ENCODE results near the gene GJB2.
"Not testable (repeated sequence)": the region's sequence is repeated elsewhere in the genome, so short reads cannot be mapped to it uniquely, and the experiment has no call there.

GJB2 gene

GRCh38 chr13:20165417-20166257 lies 27.1 kb downstream of the GJB2 start:
- no peak for DNase-seq (ENCODE audit: low read depth, low spot score)

GRCh38 chr13:20161951-20162300 lies 30.8 kb downstream of the GJB2 start:
- no peak for DNase-seq (ENCODE audit: low read depth, low spot score)

- DNase-seq (ENCODE audit: low read depth, low spot score), result peak; percentile 39
Observed at GRCh38 chr13:20161275-20161950, 31.3 kb downstream of the GJB2 start.

- DNase-seq (ENCODE audit: low read depth, low spot score), result peak; percentile 43
Observed at GRCh38 chr13:20160306-20161274, 32.1 kb downstream of the GJB2 start, which contains the start of gene GJA3. TSS of gene GJA3 (minus strand) at chr13:20161052. CDS start at chr13:20143288, 17,764 bp downstream.

GRCh38 chr13:20159646-20160305 lies 33.0 kb downstream of the GJB2 start:
- no peak for DNase-seq (ENCODE audit: low read depth, low spot score)

GRCh38 chr13:20157151-20157796 lies 35.5 kb downstream of the GJB2 start:
- DNase-seq (ENCODE audit: low read depth, low spot score), result no peak

GRCh38 chr13:20156702-20157101 lies 36.0 kb downstream of the GJB2 start:
- no peak for DNase-seq (ENCODE audit: low read depth, low spot score)

GRCh38 chr13:20153290-20153689 lies 39.4 kb downstream of the GJB2 start:
- not testable (repeated sequence) for DNase-seq (ENCODE audit: low read depth, low spot score)

GRCh38 chr13:20151612-20152011 lies 41.1 kb downstream of the GJB2 start:
- DNase-seq (ENCODE audit: low read depth, low spot score), result no peak

GRCh38 chr13:20151016-20151415 lies 41.7 kb downstream of the GJB2 start:
- no peak for DNase-seq (ENCODE audit: low read depth, low spot score)

GRCh38 chr13:20150561-20150960 lies 42.2 kb downstream of the GJB2 start:
- DNase-seq (ENCODE audit: low read depth, low spot score), result no peak

- DNase-seq (ENCODE audit: low read depth, low spot score), result no peak
Observed at GRCh38 chr13:20149762-20150161, 43.0 kb downstream of the GJB2 start.

GRCh38 chr13:20148501-20149183 lies 44.1 kb downstream of the GJB2 start:
- no peak for DNase-seq (ENCODE audit: low read depth, low spot score)

- no peak for DNase-seq (ENCODE audit: low read depth, low spot score)
Observed at GRCh38 chr13:20146381-20146780, 46.4 kb downstream of the GJB2 start.

- no peak for DNase-seq (ENCODE audit: low read depth, low spot score)
Observed at GRCh38 chr13:20145521-20145920, 47.2 kb downstream of the GJB2 start.

- no peak for DNase-seq (ENCODE audit: low read depth, low spot score)
Observed at GRCh38 chr13:20144141-20144850, 48.4 kb downstream of the GJB2 start.

GRCh38 chr13:20142927-20143480 lies 49.7 kb downstream of the GJB2 start:
- no peak for DNase-seq (ENCODE audit: low read depth, low spot score)

GRCh38 chr13:20142023-20142926 lies 50.5 kb downstream of the GJB2 start:
- DNase-seq (ENCODE audit: low read depth, low spot score), result no peak

Measured in activated naive CD8-positive, alpha-beta T cell treated with anti-CD3 and anti-CD28 coated beads, Interleukin-2, amount 50 U/mL, for 16 hours (primary cell).